Kidney epithelial cell (primary cell): ENCODE results near the gene ANK3. TPM values are rescaled to one million over a fixed set of nuclear protein-coding genes. Genes with fewer than 3 reads are reported as not detected.

Experiments used
- DNase-seq: peaks from one replicate; pipeline ENCODE4 v3.0.0-alpha.2; 2010; ENCODE audit warnings: low read depth
- H3K27me3 ChIP-seq: 2 replicates; pipeline ENCODE4 v1.6.0; 2011; ENCODE audit warnings: low read length; ENCODE audit not compliant: control insufficient read depth, insufficient read depth
- H3K36me3 ChIP-seq: 2 replicates; pipeline ENCODE4 v1.5.1; 2011; ENCODE audit warnings: low read length; ENCODE audit not compliant: control insufficient read depth, insufficient read depth
- H3K4me3 ChIP-seq: 2 replicates; pipeline ENCODE4 v1.5.1; 2011; ENCODE audit warnings: low read depth, mild to moderate bottlenecking, control low read depth, low read length
- total RNA-seq: library from RNA; depleted of rRNA; stranded (reverse); fragments of >200 nt; gene quantifications from 2 replicates; pipeline ENCODE4 v1.2.3, GENCODE V29; 2015
- TF ChIP-seq, protein P1 (sequence below): IDR thresholded peaks from 2 replicates; pipeline ENCODE4 v1.5.1; 2011; ENCODE audit warnings: mild to moderate bottlenecking, moderate library complexity, low read length, control low read depth, inconsistent platforms; ENCODE audit not compliant: insufficient read depth, poor library complexity, severe bottlenecking

The ANK3 gene
- total RNA-seq, 1 donor from 2014 or later, result 14.8 TPM

GRCh38 chr10:60186315-60187071 is 203.2 kb downstream of the ANK3 start:
- TF ChIP-seq, protein P1, sequence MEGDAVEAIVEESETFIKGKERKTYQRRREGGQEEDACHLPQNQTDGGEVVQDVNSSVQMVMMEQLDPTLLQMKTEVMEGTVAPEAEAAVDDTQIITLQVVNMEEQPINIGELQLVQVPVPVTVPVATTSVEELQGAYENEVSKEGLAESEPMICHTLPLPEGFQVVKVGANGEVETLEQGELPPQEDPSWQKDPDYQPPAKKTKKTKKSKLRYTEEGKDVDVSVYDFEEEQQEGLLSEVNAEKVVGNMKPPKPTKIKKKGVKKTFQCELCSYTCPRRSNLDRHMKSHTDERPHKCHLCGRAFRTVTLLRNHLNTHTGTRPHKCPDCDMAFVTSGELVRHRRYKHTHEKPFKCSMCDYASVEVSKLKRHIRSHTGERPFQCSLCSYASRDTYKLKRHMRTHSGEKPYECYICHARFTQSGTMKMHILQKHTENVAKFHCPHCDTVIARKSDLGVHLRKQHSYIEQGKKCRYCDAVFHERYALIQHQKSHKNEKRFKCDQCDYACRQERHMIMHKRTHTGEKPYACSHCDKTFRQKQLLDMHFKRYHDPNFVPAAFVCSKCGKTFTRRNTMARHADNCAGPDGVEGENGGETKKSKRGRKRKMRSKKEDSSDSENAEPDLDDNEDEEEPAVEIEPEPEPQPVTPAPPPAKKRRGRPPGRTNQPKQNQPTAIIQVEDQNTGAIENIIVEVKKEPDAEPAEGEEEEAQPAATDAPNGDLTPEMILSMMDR, result no peak
- Histone ChIP-seq H3K36me3 (no peaks in the 10 kb centered on the region), H3K27me3 (no peaks in the 10 kb centered on the region), H3K4me3 (no peak overlapping the region)
- DNase-seq, result no peak

DNA sequence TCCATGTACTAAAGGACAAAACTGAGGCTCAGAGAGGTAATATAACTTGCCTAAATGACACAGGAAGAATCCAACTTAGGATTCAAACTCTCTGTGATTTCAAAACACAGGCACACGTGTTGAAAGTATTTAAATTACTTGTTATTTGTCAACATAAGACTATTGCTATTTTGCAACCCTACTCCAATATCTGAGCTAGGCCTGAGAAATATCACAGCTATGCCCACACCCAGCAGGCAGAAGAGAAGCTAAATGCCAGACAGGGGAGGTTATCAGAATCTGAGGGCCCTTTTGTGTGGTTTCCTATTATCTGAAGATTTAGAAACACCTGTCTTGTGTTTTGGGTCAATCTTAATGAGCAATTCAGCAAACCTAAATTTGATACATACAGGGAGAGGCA is 204.3 kb downstream of the ANK3 start:
- TF ChIP-seq, protein P1, result no peak
- no peak overlapping the region for H3K4me3 ChIP-seq
- H3K27me3 ChIP-seq, result no peaks in the 10 kb centered on the region
- DNase-seq, result no peak
- no peaks in the 10 kb centered on the region for H3K36me3 ChIP-seq

- DNase-seq, result no peak
- TF ChIP-seq, protein P1, result no peak
- H3K4me3 ChIP-seq, result no peak overlapping the region
- no peaks in the 10 kb centered on the region for H3K36me3 ChIP-seq
- no peaks in the 10 kb centered on the region for H3K27me3 ChIP-seq
Observed at GRCh38 chr10:60182691-60183090, 207.0 kb downstream of the ANK3 start.

- no peak overlapping the region for H3K4me3 ChIP-seq
- H3K36me3 ChIP-seq, result no peaks in the 10 kb centered on the region
- TF ChIP-seq, protein P1, result no peak
- H3K27me3 ChIP-seq, result no peaks in the 10 kb centered on the region
- no peak for DNase-seq
Observed at GRCh38 chr10:60176925-60177324, 212.8 kb downstream of the ANK3 start.

GRCh38 chr10:60175441-60175971 is 214.2 kb downstream of the ANK3 start:
- no peak for DNase-seq
- Histone ChIP-seq H3K27me3 (no peaks in the 10 kb centered on the region), H3K36me3 (no peaks in the 10 kb centered on the region), H3K4me3 (no peak overlapping the region)
- TF ChIP-seq, protein P1, result no peak

- no peak overlapping the region for H3K4me3 ChIP-seq
- TF ChIP-seq, protein P1, result no peak
- no peak for DNase-seq
- peaks cover 2% of the 10 kb centered on the region for H3K36me3 ChIP-seq
- H3K27me3 ChIP-seq, result no peaks in the 10 kb centered on the region
Observed at GRCh38 chr10:60172363-60172990, 217.2 kb downstream of the ANK3 start.
